HG03159 (cell line): Measurements from ENCODE around the gene GNPDA1.

Experiments used
- ATAC-seq: cut with Tn5 transposase; IDR thresholded peaks from one replicate; pipeline ENCODE4 v1.9.1; 2021; ENCODE audit warnings: mild to moderate bottlenecking, moderate library complexity; ENCODE audit not compliant: unreplicated experiment

GNPDA1 gene

GRCh38 chr5:142024771-142025304, 12.0 kb upstream of the GNPDA1 start:
- peak; percentile 99 for ATAC-seq

GRCh38 chr5:142023836-142024235, 11.0 kb upstream of the GNPDA1 start:
- ATAC-seq, result no peak

- no peak for ATAC-seq
Observed at GRCh38 chr5:142020122-142020659, 7.4 kb upstream of the GNPDA1 start.

GRCh38 chr5:142017832-142018427, 5.1 kb upstream of the GNPDA1 start:
- ATAC-seq, result peak; percentile 35

GRCh38 chr5:142016556-142016955, 3.7 kb upstream of the GNPDA1 start:
- peak; percentile 46 for ATAC-seq

GRCh38 chr5:142015781-142016533, 3.1 kb upstream of the GNPDA1 start:
- peak; percentile 24 for ATAC-seq

- ATAC-seq, result peak; percentile 33
Observed at GRCh38 chr5:142014911-142015584, 2.2 kb upstream of the GNPDA1 start.

GRCh38 chr5:142013734-142014521, 1.1 kb upstream of the GNPDA1 start:
- ATAC-seq, result no peak

GRCh38 chr5:142012186-142012785, 541 bp downstream of the GNPDA1 start:
- ATAC-seq, result no peak

- ATAC-seq, result no peak
Observed at GRCh38 chr5:142011572-142012185, 1.1 kb downstream of the GNPDA1 start.

- no peak for ATAC-seq
Observed at GRCh38 chr5:142009886-142010285, 2.9 kb downstream of the GNPDA1 start.

GRCh38 chr5:142008813-142009212, 4.0 kb downstream of the GNPDA1 start:
- ATAC-seq, result no peak

- no peak for ATAC-seq
Observed at GRCh38 chr5:142007237-142007544, 5.6 kb downstream of the GNPDA1 start.

- no peak for ATAC-seq
Observed at GRCh38 chr5:142006363-142007236, 6.2 kb downstream of the GNPDA1 start.

GRCh38 chr5:142003266-142003800, 9.5 kb downstream of the GNPDA1 start:
- no peak for ATAC-seq

GRCh38 chr5:142000704-142001484, 11.9 kb downstream of the GNPDA1 start:
- ATAC-seq, result no peak

- ATAC-seq, result no peak
Observed at GRCh38 chr5:142000173-142000572, 12.7 kb downstream of the GNPDA1 start.

- ATAC-seq, result no peak
Observed at GRCh38 chr5:141997358-141997960, 15.4 kb downstream of the GNPDA1 start.
